GM21515 (cell line): Measurements from ENCODE around the gene GCKR.

Experiments
- ATAC-seq: cut with Tn5 transposase; IDR thresholded peaks from one replicate; pipeline ENCODE4 v1.9.1; 2021; ENCODE audit not compliant: unreplicated experiment

GCKR gene

GRCh38 chr2:27569398-27569797 is 72.8 kb downstream of the GCKR start:
- no peak for ATAC-seq

- ATAC-seq, result no peak
Measured at GRCh38 chr2:27571197-27571596, 74.6 kb downstream of the GCKR start.

- no peak for ATAC-seq
Measured at GRCh38 chr2:27571681-27572080, 75.0 kb downstream of the GCKR start.

GRCh38 chr2:27572439-27572838 is 75.8 kb downstream of the GCKR start:
- no peak for ATAC-seq

GRCh38 chr2:27572998-27573429 is 76.4 kb downstream of the GCKR start:
- no peak for ATAC-seq
